SK-N-SH treated with all-trans-retinoic acid at 6 μM for 48 hours (cell line): ENCODE measurements around the gene IGF1R.

Experiments used
- ATAC-seq: fragments of 200-7000 bp; cut with Tn5 transposase; 3 replicates; pipeline ENCODE4 v1.9.1; 2020; ENCODE audit warnings: mild to moderate bottlenecking, moderate library complexity
- ARNTL ChIP-seq: fragments of 450-650 bp; formaldehyde crosslinking; IDR thresholded peaks from 2 replicates; pipeline ENCODE4 v1.5.0; 2020; ENCODE audit warnings: low read depth, mild to moderate bottlenecking, moderate library complexity, borderline replicate concordance
- BACH2 ChIP-seq: fragments of 250-450 bp; sonication (Bioruptor Pico); IDR thresholded peaks from 2 replicates; pipeline ENCODE4 v1.9.0; 2021; ENCODE audit warnings: mild to moderate bottlenecking, borderline replicate concordance
- CSRNP3 ChIP-seq: fragments of 250-450 bp; sonication (Bioruptor Pico); IDR thresholded peaks from 2 replicates; pipeline ENCODE4 v1.5.1; 2021; ENCODE audit warnings: mild to moderate bottlenecking, moderate library complexity
- ESRRG ChIP-seq: fragments of 250-450 bp; sonication (Bioruptor Pico); IDR thresholded peaks from 2 replicates; pipeline ENCODE4 v1.6.1; 2021; ENCODE audit warnings: mild to moderate bottlenecking
- ISL1 ChIP-seq: fragments of 250-450 bp; sonication (Bioruptor Pico); IDR thresholded peaks from 2 replicates; pipeline ENCODE4 v2.1.2; 2022; ENCODE audit warnings: mild to moderate bottlenecking, moderate library complexity
- OSR1 ChIP-seq: fragments of 250-450 bp; sonication (Bioruptor Pico); IDR thresholded peaks from 2 replicates; pipeline ENCODE4 v1.8.0; 2022; ENCODE audit warnings: moderate library complexity, mild to moderate bottlenecking, inconsistent platforms
- POU6F1 ChIP-seq: fragments of 250-450 bp; sonication (Bioruptor Pico); IDR thresholded peaks from 2 replicates; pipeline ENCODE4 v1.8.0; 2021; ENCODE audit warnings: low read depth, mild to moderate bottlenecking, moderate library complexity, borderline replicate concordance
- PPARA ChIP-seq: fragments of 250-450 bp; sonication (Bioruptor Pico); IDR thresholded peaks from 2 replicates; pipeline ENCODE4 v1.5.0; 2020; ENCODE audit warnings: mild to moderate bottlenecking, borderline replicate concordance
- SNAI2 ChIP-seq: fragments of 250-450 bp; sonication (Bioruptor Pico); IDR thresholded peaks from 2 replicates; pipeline ENCODE4 v1.5.0; 2020; ENCODE audit warnings: mild to moderate bottlenecking, moderate library complexity
- TCF4 ChIP-seq: fragments of 250-450 bp; sonication (Bioruptor Pico); IDR thresholded peaks from 2 replicates; pipeline ENCODE4 v1.8.0; 2021; ENCODE audit warnings: mild to moderate bottlenecking, moderate library complexity, borderline replicate concordance
- ZFP3 ChIP-seq: fragments of 250-450 bp; sonication (Bioruptor Pico); IDR thresholded peaks from 2 replicates; pipeline ENCODE4 v1.5.0; 2020; ENCODE audit warnings: mild to moderate bottlenecking, moderate library complexity
- ZNF565 ChIP-seq: fragments of 450-650 bp; formaldehyde crosslinking; conservative IDR thresholded peaks from 2 replicates; pipeline ENCODE4 v1.5.0; 2020; ENCODE audit warnings: low read depth, mild to moderate bottlenecking, moderate library complexity
- ZNF70 ChIP-seq: fragments of 450-650 bp; formaldehyde crosslinking; IDR thresholded peaks from 2 replicates; pipeline ENCODE4 v1.5.0; 2020; ENCODE audit warnings: mild to moderate bottlenecking, moderate library complexity
- ZNF8 ChIP-seq: fragments of 450-650 bp; formaldehyde crosslinking; IDR thresholded peaks from 2 replicates; pipeline ENCODE4 v1.5.0; 2020; ENCODE audit warnings: mild to moderate bottlenecking, moderate library complexity
- TF ChIP-seq, protein P1 (sequence below): fragments of 250-450 bp; sonication (Bioruptor Pico); IDR thresholded peaks from 2 replicates; pipeline ENCODE4 v1.5.1; 2020; ENCODE audit warnings: low read depth, mild to moderate bottlenecking, moderate library complexity
- TF ChIP-seq, protein P2 (sequence below): fragments of 250-450 bp; sonication (Bioruptor Pico); IDR thresholded peaks from 2 replicates; pipeline ENCODE4 v1.8.0; 2020; ENCODE audit warnings: mild to moderate bottlenecking, moderate library complexity, borderline replicate concordance
- TF ChIP-seq, protein P3 (sequence below): fragments of 250-450 bp; sonication (Bioruptor Pico); IDR thresholded peaks from 2 replicates; pipeline ENCODE4 v1.5.0; 2020; ENCODE audit warnings: mild to moderate bottlenecking, moderate library complexity

The IGF1R gene

GRCh38 chr15:98850961-98851572, 202.7 kb downstream of the IGF1R start:
- TF ChIP-seq ARNTL (CRISPR knock-in tag) (no peak), ESRRG (CRISPR knock-in tag) (no peak), SNAI2 (no peak), ZNF8 (no peak), ZFP3 (CRISPR knock-in tag) (no peak), TCF4 (CRISPR knock-in tag) (no peak), ZNF565 (CRISPR knock-in tag) (no peak), OSR1 (no peak), POU6F1 (CRISPR knock-in tag) (no peak), PPARA (CRISPR knock-in tag) (no peak), ZNF70 (CRISPR knock-in tag) (no peak), ISL1 (CRISPR knock-in tag) (no peak)
- TF ChIP-seq, protein P1, sequence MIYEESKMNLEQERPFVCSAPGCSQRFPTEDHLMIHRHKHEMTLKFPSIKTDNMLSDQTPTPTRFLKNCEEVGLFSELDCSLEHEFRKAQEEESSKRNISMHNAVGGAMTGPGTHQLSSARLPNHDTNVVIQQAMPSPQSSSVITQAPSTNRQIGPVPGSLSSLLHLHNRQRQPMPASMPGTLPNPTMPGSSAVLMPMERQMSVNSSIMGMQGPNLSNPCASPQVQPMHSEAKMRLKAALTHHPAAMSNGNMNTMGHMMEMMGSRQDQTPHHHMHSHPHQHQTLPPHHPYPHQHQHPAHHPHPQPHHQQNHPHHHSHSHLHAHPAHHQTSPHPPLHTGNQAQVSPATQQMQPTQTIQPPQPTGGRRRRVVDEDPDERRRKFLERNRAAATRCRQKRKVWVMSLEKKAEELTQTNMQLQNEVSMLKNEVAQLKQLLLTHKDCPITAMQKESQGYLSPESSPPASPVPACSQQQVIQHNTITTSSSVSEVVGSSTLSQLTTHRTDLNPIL (CRISPR knock-in tag), result no peak
- TF ChIP-seq, protein P2, sequence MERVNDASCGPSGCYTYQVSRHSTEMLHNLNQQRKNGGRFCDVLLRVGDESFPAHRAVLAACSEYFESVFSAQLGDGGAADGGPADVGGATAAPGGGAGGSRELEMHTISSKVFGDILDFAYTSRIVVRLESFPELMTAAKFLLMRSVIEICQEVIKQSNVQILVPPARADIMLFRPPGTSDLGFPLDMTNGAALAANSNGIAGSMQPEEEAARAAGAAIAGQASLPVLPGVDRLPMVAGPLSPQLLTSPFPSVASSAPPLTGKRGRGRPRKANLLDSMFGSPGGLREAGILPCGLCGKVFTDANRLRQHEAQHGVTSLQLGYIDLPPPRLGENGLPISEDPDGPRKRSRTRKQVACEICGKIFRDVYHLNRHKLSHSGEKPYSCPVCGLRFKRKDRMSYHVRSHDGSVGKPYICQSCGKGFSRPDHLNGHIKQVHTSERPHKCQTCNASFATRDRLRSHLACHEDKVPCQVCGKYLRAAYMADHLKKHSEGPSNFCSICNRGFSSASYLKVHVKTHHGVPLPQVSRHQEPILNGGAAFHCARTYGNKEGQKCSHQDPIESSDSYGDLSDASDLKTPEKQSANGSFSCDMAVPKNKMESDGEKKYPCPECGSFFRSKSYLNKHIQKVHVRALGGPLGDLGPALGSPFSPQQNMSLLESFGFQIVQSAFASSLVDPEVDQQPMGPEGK (CRISPR knock-in tag), result no peak
- ATAC-seq, result peak; percentile 66

DNA sequence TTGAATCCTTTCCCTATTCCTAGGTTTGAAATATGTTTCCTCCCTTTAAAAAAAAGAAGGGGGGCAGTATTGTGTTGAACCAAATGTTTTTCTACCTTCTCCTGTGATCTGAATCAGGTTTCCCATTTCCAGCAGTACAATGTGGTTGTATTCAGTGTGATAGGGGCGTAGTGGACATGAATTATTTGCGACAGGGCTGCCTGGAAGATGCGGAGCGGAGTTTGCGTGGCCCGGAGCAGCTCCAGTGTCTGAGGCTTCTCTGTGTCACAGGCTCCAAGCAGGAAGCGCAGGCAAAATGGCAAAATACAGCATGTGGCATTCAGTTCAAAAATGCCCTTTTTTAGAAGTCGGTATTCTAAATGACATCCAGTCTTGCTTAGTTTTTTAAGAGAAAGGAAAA, 204.8 kb downstream of the IGF1R start:
- TF ChIP-seq CSRNP3 (CRISPR knock-in tag) (no peak), ZNF70 (CRISPR knock-in tag) (peak; percentile 87), BACH2 (CRISPR knock-in tag) (no peak)
- TF ChIP-seq, protein P2 (CRISPR knock-in tag), result no peak
- TF ChIP-seq, protein P3, sequence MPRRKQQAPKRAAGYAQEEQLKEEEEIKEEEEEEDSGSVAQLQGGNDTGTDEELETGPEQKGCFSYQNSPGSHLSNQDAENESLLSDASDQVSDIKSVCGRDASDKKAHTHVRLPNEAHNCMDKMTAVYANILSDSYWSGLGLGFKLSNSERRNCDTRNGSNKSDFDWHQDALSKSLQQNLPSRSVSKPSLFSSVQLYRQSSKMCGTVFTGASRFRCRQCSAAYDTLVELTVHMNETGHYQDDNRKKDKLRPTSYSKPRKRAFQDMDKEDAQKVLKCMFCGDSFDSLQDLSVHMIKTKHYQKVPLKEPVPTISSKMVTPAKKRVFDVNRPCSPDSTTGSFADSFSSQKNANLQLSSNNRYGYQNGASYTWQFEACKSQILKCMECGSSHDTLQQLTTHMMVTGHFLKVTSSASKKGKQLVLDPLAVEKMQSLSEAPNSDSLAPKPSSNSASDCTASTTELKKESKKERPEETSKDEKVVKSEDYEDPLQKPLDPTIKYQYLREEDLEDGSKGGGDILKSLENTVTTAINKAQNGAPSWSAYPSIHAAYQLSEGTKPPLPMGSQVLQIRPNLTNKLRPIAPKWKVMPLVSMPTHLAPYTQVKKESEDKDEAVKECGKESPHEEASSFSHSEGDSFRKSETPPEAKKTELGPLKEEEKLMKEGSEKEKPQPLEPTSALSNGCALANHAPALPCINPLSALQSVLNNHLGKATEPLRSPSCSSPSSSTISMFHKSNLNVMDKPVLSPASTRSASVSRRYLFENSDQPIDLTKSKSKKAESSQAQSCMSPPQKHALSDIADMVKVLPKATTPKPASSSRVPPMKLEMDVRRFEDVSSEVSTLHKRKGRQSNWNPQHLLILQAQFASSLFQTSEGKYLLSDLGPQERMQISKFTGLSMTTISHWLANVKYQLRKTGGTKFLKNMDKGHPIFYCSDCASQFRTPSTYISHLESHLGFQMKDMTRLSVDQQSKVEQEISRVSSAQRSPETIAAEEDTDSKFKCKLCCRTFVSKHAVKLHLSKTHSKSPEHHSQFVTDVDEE, result peak; percentile 21; the same call in 1 of the 2 replicates

More for the DNA sequence above, 204.8 kb downstream of the IGF1R start:
- ATAC-seq, result peak; percentile 81
